HCT116 (cell line): ENCODE results near the gene BEND6.

Source experiments
- CEBPB ChIP-seq: IDR thresholded peaks from 2 replicates; pipeline ENCODE4 v1.6.1; 2012; ENCODE audit warnings: low read depth
- ELF1 ChIP-seq: IDR thresholded peaks from 2 replicates; pipeline ENCODE4 v1.6.1; 2012; ENCODE audit warnings: low read depth, borderline replicate concordance
- EZH2 ChIP-seq: fragments of 200-600 bp; sonication (generic); IDR thresholded peaks from 2 replicates; pipeline ENCODE4 v1.6.1; 2017; ENCODE audit warnings: antibody characterized with exemption, mixed run types
- EZH2phosphoT487 ChIP-seq: fragments of 200-600 bp; IDR thresholded peaks from 2 replicates; pipeline ENCODE4 v1.6.1; 2018; ENCODE audit warnings: antibody characterized with exemption, borderline replicate concordance
- FOSL1 ChIP-seq: IDR thresholded peaks from 2 replicates; pipeline ENCODE4 v1.6.1; 2012; ENCODE audit warnings: low read depth
- POLR2A ChIP-seq: IDR thresholded peaks from 2 replicates; pipeline ENCODE4 v1.7.0; 2011; ENCODE audit warnings: borderline replicate concordance; ENCODE audit not compliant: insufficient read depth, insufficient read length; ENCODE audit errors: extremely low read depth
- POLR2AphosphoS5 ChIP-seq: IDR thresholded peaks from 2 replicates; pipeline ENCODE4 v1.6.1; 2011; ENCODE audit warnings: mild to moderate bottlenecking, low read depth, low read length, moderate library complexity
- TCF7L2 ChIP-seq: IDR thresholded peaks from 2 replicates; pipeline ENCODE4 v1.7.0; 2011; ENCODE audit warnings: borderline replicate concordance, inconsistent platforms; ENCODE audit not compliant: insufficient read depth, insufficient read length; ENCODE audit errors: extremely low read depth
- ZNF274 ChIP-seq: fragments of 200-500 bp; sonication (Bioruptor generic); IDR thresholded peaks from 2 replicates; pipeline ENCODE4 v1.6.1; 2014; ENCODE audit warnings: mild to moderate bottlenecking, low read depth, low read length, inconsistent platforms
- TF ChIP-seq, protein P1 (sequence below), 3 experiments: fragments of 200-600 bp in 1 of 3; sonication (generic) in 1 of 3; IDR thresholded peaks in 2 of 3; conservative IDR thresholded peaks in 1 of 3; 2 replicates each; pipeline ENCODE4 v1.5.1; 2012 to 2017; ENCODE audit warnings: low read depth in 2 of 3, low read length in 2 of 3, antibody characterized with exemption in 1 of 3, borderline replicate concordance in 1 of 3, control low read depth in 1 of 3, mild to moderate bottlenecking in 1 of 3, mixed read lengths in 1 of 3, mixed run types in 1 of 3, moderate library complexity in 1 of 3; ENCODE audit not compliant: insufficient read depth in 1 of 3
- TF ChIP-seq, protein P2 (sequence below): IDR thresholded peaks from 2 replicates; pipeline ENCODE4 v1.6.1; 2012; ENCODE audit warnings: low read depth
- TF ChIP-seq, protein P3 (sequence below): IDR thresholded peaks from 2 replicates; pipeline ENCODE4 v1.6.1; 2011; ENCODE audit warnings: mild to moderate bottlenecking, low read length, moderate library complexity; ENCODE audit not compliant: insufficient replicate concordance; ENCODE audit errors: extremely low read depth

DNA sequence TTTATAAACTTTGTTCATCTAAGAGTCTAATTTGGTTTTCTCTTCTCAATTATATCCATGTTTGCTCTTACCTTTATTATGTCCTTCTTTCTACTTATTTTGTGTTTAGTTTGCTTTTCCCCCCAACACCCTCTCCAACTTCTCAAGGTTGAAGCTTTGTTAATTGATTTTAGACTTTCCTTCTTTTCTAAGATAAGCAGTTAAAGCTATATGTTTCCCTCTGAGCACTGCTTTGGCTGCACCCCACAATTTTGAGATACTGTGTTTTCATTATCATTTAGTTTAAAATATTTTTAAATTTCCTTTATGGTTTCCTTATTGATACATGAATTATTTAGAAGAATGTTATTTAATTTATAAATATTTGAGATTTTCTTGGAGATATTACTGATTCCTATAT is 13.9 kb upstream of the BEND6 start:
- TF ChIP-seq POLR2A (no peak), TCF7L2 (no peak), CEBPB (no peak), EZH2phosphoT487 (no peak), FOSL1 (no peak), ZNF274 (no peak), EZH2 (no peak), POLR2AphosphoS5 (no peak), ELF1 (no peak)
- TF ChIP-seq, protein P1, sequence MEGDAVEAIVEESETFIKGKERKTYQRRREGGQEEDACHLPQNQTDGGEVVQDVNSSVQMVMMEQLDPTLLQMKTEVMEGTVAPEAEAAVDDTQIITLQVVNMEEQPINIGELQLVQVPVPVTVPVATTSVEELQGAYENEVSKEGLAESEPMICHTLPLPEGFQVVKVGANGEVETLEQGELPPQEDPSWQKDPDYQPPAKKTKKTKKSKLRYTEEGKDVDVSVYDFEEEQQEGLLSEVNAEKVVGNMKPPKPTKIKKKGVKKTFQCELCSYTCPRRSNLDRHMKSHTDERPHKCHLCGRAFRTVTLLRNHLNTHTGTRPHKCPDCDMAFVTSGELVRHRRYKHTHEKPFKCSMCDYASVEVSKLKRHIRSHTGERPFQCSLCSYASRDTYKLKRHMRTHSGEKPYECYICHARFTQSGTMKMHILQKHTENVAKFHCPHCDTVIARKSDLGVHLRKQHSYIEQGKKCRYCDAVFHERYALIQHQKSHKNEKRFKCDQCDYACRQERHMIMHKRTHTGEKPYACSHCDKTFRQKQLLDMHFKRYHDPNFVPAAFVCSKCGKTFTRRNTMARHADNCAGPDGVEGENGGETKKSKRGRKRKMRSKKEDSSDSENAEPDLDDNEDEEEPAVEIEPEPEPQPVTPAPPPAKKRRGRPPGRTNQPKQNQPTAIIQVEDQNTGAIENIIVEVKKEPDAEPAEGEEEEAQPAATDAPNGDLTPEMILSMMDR (IDR thresholded peaks at IDR 0.05 in 2 of 3, conservative IDR thresholded peaks at IDR 0.05 in 1 of 3; ENCODE audit: borderline replicate concordance in 1 of 3, insufficient read depth in 1 of 3, low read depth in 2 of 3, low read length in 2 of 3) = no peak
- TF ChIP-seq, protein P2, sequence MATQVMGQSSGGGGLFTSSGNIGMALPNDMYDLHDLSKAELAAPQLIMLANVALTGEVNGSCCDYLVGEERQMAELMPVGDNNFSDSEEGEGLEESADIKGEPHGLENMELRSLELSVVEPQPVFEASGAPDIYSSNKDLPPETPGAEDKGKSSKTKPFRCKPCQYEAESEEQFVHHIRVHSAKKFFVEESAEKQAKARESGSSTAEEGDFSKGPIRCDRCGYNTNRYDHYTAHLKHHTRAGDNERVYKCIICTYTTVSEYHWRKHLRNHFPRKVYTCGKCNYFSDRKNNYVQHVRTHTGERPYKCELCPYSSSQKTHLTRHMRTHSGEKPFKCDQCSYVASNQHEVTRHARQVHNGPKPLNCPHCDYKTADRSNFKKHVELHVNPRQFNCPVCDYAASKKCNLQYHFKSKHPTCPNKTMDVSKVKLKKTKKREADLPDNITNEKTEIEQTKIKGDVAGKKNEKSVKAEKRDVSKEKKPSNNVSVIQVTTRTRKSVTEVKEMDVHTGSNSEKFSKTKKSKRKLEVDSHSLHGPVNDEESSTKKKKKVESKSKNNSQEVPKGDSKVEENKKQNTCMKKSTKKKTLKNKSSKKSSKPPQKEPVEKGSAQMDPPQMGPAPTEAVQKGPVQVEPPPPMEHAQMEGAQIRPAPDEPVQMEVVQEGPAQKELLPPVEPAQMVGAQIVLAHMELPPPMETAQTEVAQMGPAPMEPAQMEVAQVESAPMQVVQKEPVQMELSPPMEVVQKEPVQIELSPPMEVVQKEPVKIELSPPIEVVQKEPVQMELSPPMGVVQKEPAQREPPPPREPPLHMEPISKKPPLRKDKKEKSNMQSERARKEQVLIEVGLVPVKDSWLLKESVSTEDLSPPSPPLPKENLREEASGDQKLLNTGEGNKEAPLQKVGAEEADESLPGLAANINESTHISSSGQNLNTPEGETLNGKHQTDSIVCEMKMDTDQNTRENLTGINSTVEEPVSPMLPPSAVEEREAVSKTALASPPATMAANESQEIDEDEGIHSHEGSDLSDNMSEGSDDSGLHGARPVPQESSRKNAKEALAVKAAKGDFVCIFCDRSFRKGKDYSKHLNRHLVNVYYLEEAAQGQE = no peak
- TF ChIP-seq, protein P3, sequence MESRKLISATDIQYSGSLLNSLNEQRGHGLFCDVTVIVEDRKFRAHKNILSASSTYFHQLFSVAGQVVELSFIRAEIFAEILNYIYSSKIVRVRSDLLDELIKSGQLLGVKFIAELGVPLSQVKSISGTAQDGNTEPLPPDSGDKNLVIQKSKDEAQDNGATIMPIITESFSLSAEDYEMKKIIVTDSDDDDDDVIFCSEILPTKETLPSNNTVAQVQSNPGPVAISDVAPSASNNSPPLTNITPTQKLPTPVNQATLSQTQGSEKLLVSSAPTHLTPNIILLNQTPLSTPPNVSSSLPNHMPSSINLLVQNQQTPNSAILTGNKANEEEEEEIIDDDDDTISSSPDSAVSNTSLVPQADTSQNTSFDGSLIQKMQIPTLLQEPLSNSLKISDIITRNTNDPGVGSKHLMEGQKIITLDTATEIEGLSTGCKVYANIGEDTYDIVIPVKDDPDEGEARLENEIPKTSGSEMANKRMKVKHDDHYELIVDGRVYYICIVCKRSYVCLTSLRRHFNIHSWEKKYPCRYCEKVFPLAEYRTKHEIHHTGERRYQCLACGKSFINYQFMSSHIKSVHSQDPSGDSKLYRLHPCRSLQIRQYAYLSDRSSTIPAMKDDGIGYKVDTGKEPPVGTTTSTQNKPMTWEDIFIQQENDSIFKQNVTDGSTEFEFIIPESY = no peak
